ENCODE results near the gene OXNAD1.

DNA sequence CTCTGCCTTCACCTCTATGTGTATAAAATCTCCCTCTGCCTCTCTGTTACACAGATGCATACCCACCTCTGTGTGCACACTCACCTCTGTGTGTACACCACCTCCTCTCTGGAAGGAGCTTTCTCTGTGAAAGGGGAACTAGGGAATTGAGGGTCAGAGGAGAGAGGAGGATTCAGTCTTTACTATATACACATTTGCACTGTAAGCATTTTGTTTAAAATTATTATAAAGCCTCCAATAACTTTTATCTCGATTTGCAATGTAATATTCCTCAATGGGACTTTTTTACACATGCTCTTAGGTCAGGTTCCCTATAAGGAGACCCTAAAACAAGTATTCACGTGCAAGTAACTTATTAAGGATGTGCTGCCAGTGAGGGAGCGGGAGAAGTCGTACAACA, 82.5 kb downstream of the OXNAD1 start:
- TF ChIP-seq, protein P1, sequence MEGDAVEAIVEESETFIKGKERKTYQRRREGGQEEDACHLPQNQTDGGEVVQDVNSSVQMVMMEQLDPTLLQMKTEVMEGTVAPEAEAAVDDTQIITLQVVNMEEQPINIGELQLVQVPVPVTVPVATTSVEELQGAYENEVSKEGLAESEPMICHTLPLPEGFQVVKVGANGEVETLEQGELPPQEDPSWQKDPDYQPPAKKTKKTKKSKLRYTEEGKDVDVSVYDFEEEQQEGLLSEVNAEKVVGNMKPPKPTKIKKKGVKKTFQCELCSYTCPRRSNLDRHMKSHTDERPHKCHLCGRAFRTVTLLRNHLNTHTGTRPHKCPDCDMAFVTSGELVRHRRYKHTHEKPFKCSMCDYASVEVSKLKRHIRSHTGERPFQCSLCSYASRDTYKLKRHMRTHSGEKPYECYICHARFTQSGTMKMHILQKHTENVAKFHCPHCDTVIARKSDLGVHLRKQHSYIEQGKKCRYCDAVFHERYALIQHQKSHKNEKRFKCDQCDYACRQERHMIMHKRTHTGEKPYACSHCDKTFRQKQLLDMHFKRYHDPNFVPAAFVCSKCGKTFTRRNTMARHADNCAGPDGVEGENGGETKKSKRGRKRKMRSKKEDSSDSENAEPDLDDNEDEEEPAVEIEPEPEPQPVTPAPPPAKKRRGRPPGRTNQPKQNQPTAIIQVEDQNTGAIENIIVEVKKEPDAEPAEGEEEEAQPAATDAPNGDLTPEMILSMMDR (conservative IDR thresholded peaks at IDR 0.05) = no peak
- TF ChIP-seq EZH2 (IDR thresholded peaks at IDR 0.05; ENCODE audit: low read depth) = no peak
